Neutrophil (primary cell): Measurements from ENCODE around the gene CC2D1A.

Experiments used
- H3K27ac ChIP-seq: fragments of 200-600 bp; sonication (generic); 2 replicates; pipeline ENCODE4 v1.5.1; 2016; ENCODE audit warnings: mild to moderate bottlenecking, moderate library complexity
- H3K27me3 ChIP-seq: fragments of 200-600 bp; sonication (generic); 2 replicates; pipeline ENCODE4 v1.6.0; 2016; ENCODE audit warnings: mild to moderate bottlenecking
- H3K36me3 ChIP-seq: fragments of 200-600 bp; sonication (generic); 2 replicates; pipeline ENCODE4 v1.5.1; 2017
- H3K4me1 ChIP-seq, 2 experiments: fragments of 200-600 bp in 1 of 2; sonication (generic) in 1 of 2; 1 replicate in 1 of 2; 2 replicates in 1 of 2; pipeline versions ENCODE4 v1.5.1 to v1.6.1; 2013 to 2016; ENCODE audit warnings: low read depth in 1 of 2, low read length in 1 of 2, mild to moderate bottlenecking in 1 of 2, moderate library complexity in 1 of 2; ENCODE audit not compliant: control insufficient read depth in 1 of 2, insufficient read depth in 1 of 2
- H3K4me3 ChIP-seq, 2 experiments: fragments of 200-600 bp in 1 of 2; sonication (generic) in 1 of 2; 1 replicate in 1 of 2; 2 replicates in 1 of 2; pipeline ENCODE4 v1.5.1; 2013 to 2016; ENCODE audit warnings: low read depth in 1 of 2, low read length in 1 of 2, mild to moderate bottlenecking in 1 of 2, moderate library complexity in 1 of 2
- H3K9me3 ChIP-seq: fragments of 200-600 bp; sonication (generic); 2 replicates; pipeline ENCODE4 v1.5.1; 2016
- CTCF ChIP-seq: fragments of 200-600 bp; sonication (generic); IDR thresholded peaks from 2 replicates; pipeline ENCODE4 v1.5.1; 2016; ENCODE audit warnings: antibody characterized with exemption

Gene CC2D1A

GRCh38 chr19:13861714-13862531 is 44.1 kb upstream of the CC2D1A start:
- H3K9me3 ChIP-seq: no peaks in the 10 kb centered on the region
- peaks cover 43% of the 10 kb centered on the region for H3K27me3 ChIP-seq
- peak overlapping the region; percentile 76 to 85 for H3K4me3 ChIP-seq
- peaks cover 20 to 26% of the 10 kb centered on the region in 2 experiments for H3K4me1 ChIP-seq
- no peaks in the 10 kb centered on the region for H3K36me3 ChIP-seq
- peak; percentile 97 for TF ChIP-seq CTCF
- H3K27ac ChIP-seq: peak overlapping the region; percentile 88

- H3K9me3 ChIP-seq: no peaks in the 10 kb centered on the region
- H3K36me3 ChIP-seq: no peaks in the 10 kb centered on the region
- H3K4me1 ChIP-seq: peaks cover 20 to 26% of the 10 kb centered on the region in 2 experiments
- peaks cover 57% of the 10 kb centered on the region for H3K27me3 ChIP-seq
- no peak overlapping the region for H3K4me3 ChIP-seq
- no peak for TF ChIP-seq CTCF
- H3K27ac ChIP-seq: no peak overlapping the region
Observed at GRCh38 chr19:13864046-13864666, 41.8 kb upstream of the CC2D1A start.

- no peak for TF ChIP-seq CTCF
- no peaks in the 10 kb centered on the region for H3K9me3 ChIP-seq
- no peak overlapping the region for H3K4me3 ChIP-seq
- H3K4me1 ChIP-seq: peaks cover 20 to 26% of the 10 kb centered on the region in 2 experiments
- H3K27ac ChIP-seq: no peak overlapping the region
- H3K27me3 ChIP-seq: peaks cover 57% of the 10 kb centered on the region
- H3K36me3 ChIP-seq: no peaks in the 10 kb centered on the region
Observed at GRCh38 chr19:13864667-13865570, 41.1 kb upstream of the CC2D1A start.

GRCh38 chr19:13865571-13866462 is 40.2 kb upstream of the CC2D1A start:
- peaks cover 20 to 26% of the 10 kb centered on the region in 2 experiments for H3K4me1 ChIP-seq
- peak overlapping the region in 1 of 2 experiments; percentile 44 for H3K4me3 ChIP-seq
- no peak for TF ChIP-seq CTCF
- no peaks in the 10 kb centered on the region for H3K36me3 ChIP-seq
- H3K27me3 ChIP-seq: peaks cover 57% of the 10 kb centered on the region
- H3K9me3 ChIP-seq: no peaks in the 10 kb centered on the region
- no peak overlapping the region for H3K27ac ChIP-seq
